SK-N-SH treated with all-trans-retinoic acid at 6 μM for 48 hours (cell line): Measurements from ENCODE around the gene AP1AR.
"Not testable (repeated sequence)": the region's sequence is repeated elsewhere in the genome, so short reads cannot be mapped to it uniquely, and the experiment has no call there.

Experiments used
- ISL1 ChIP-seq: fragments of 250-450 bp; sonication (Bioruptor Pico); IDR thresholded peaks from 2 replicates; pipeline ENCODE4 v2.1.2; 2022; ENCODE audit warnings: mild to moderate bottlenecking, moderate library complexity
- ZFP3 ChIP-seq: fragments of 250-450 bp; sonication (Bioruptor Pico); IDR thresholded peaks from 2 replicates; pipeline ENCODE4 v1.5.0; 2020; ENCODE audit warnings: mild to moderate bottlenecking, moderate library complexity
- TF ChIP-seq, protein P1 (sequence below): fragments of 250-450 bp; sonication (Bioruptor Pico); IDR thresholded peaks from 2 replicates; pipeline ENCODE4 v1.8.0; 2020; ENCODE audit warnings: mild to moderate bottlenecking, moderate library complexity, borderline replicate concordance

DNA sequence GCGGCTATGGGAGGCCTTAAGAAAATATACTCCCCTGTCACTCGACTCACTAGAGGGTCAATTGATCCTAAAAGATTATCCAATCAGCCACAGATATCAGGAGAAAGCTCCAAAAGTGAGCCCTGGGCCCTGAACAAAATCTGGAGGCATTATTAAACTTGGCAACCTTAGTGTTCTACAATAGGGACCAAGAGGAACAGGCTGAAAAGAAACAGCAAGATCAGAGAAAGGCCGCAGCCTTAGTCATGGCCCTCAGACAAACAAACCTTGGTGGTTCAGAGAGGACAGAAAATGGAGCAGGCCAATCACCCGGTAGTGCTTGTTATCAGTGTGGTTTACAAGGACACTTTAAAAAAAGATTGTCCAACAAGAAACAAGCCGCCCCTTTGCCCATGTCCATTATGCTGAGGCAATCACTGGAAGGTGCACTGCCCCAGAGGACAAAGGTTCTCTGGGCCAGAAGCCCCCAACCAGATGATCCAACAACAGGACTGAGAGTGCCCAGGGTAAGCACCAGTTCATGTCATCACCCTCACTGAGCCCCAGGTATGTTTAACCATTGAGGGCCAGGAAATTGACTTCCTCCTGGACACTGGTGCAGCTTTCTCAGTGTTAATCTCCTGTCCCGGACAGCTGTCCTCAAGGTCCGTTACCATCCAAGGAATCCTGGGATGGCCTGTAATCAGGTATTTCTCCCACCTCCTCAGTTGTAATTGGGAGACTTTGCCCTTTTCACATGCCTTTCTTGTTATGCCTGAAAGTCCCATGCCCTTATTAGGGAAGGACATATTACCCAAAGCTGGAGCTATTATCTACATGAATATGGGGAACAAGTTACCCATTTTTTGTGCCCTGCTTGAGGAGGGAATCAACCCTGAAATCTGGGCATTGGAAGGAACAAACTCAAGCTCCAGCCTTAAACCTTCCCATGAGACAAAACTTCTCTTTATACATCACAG lies 23.2 kb upstream of the AP1AR start:
- TF ChIP-seq ZFP3, ISL1 (CRISPR knock-in tag): not testable (repeated sequence)
- TF ChIP-seq, protein P1, sequence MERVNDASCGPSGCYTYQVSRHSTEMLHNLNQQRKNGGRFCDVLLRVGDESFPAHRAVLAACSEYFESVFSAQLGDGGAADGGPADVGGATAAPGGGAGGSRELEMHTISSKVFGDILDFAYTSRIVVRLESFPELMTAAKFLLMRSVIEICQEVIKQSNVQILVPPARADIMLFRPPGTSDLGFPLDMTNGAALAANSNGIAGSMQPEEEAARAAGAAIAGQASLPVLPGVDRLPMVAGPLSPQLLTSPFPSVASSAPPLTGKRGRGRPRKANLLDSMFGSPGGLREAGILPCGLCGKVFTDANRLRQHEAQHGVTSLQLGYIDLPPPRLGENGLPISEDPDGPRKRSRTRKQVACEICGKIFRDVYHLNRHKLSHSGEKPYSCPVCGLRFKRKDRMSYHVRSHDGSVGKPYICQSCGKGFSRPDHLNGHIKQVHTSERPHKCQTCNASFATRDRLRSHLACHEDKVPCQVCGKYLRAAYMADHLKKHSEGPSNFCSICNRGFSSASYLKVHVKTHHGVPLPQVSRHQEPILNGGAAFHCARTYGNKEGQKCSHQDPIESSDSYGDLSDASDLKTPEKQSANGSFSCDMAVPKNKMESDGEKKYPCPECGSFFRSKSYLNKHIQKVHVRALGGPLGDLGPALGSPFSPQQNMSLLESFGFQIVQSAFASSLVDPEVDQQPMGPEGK (CRISPR knock-in tag), result not testable (repeated sequence)
